ENCODE measurements around the gene NAT14.
A peak's percentile ranks its signal among the peaks of the same experiment; 100 is the strongest.

The NAT14 gene

GRCh38 chr19:55451965-55452748 lies 32.8 kb upstream of the NAT14 start:
- Histone ChIP-seq H3K4me3 (IDR thresholded peaks at IDR 0.05; ENCODE audit: insufficient read depth, low read depth, low read length) (no peak overlapping the region), H3K9ac (no peak overlapping the region), H3K79me2 (ENCODE audit: insufficient read depth, low read depth) (no peaks in the 10 kb centered on the region), H2AFZ (ENCODE audit: low read depth) (no peak overlapping the region), H3K27me3 (ENCODE audit: insufficient read depth, low read depth) (peaks cover under 1% of the 10 kb centered on the region; the same call in 1 of the 2 replicates), H4K20me1 (ENCODE audit: insufficient read depth) (no peaks in the 10 kb centered on the region), H3K4me1 (ENCODE audit: low read depth, poor library complexity, severe bottlenecking) (no peaks in the 10 kb centered on the region), H3K36me3 (ENCODE audit: insufficient read depth) (no peaks in the 10 kb centered on the region), H3K27ac (no peak overlapping the region), H3K4me2 (no peak overlapping the region)
- no peak for TF ChIP-seq CTCF (conservative IDR thresholded peaks at IDR 0.05; ENCODE audit: low read depth, low read length)

DNA sequence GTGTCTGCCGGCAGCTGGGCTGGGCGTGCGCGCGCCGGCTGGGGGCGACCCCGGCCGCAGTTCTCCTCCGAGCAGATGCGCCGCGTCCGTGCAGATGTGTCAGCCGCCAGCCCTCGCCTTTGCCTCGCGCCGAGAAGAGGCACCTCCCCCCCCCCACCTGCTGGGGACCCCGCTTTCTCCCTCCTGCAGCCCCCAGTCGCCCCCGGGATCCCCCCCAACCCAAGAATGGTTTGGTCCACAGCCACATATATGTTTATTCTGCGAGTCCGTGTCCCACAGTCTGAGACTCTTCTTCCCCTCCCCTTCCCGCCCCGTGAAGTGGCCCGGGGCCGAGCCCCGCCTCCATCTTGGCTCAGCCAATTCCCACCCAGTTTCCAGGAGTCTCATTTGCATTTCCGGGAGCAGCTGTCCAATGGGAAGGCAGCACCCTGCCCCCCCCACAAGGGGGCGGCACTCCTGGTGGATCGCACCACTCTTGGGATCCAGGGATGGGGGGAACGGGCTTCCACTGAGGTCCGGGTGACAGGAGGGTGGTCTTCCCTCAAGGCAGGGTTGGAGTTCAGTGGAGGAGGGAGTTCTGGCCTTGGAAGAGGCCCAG lies 32.1 kb upstream of the NAT14 start:
- no peak for TF ChIP-seq CTCF (conservative IDR thresholded peaks at IDR 0.05; ENCODE audit: low read depth, low read length)
- H3K27me3 ChIP-seq (ENCODE audit: insufficient read depth, low read depth): no peaks in the 10 kb centered on the region; the same call in 1 of the 2 replicates
- no peak overlapping the region for H3K9ac ChIP-seq
- no peak overlapping the region for H3K4me3 ChIP-seq (IDR thresholded peaks at IDR 0.05; ENCODE audit: insufficient read depth, low read depth, low read length)
- no peaks in the 10 kb centered on the region for H4K20me1 ChIP-seq (ENCODE audit: insufficient read depth)
- H3K4me2 ChIP-seq: no peak overlapping the region
- no peaks in the 10 kb centered on the region for H3K4me1 ChIP-seq (ENCODE audit: low read depth, poor library complexity, severe bottlenecking)
- no peaks in the 10 kb centered on the region for H3K79me2 ChIP-seq (ENCODE audit: insufficient read depth, low read depth)
- no peak overlapping the region for H2AFZ ChIP-seq (ENCODE audit: low read depth)
- H3K27ac ChIP-seq: no peak overlapping the region
- no peaks in the 10 kb centered on the region for H3K36me3 ChIP-seq (ENCODE audit: insufficient read depth)

DNA sequence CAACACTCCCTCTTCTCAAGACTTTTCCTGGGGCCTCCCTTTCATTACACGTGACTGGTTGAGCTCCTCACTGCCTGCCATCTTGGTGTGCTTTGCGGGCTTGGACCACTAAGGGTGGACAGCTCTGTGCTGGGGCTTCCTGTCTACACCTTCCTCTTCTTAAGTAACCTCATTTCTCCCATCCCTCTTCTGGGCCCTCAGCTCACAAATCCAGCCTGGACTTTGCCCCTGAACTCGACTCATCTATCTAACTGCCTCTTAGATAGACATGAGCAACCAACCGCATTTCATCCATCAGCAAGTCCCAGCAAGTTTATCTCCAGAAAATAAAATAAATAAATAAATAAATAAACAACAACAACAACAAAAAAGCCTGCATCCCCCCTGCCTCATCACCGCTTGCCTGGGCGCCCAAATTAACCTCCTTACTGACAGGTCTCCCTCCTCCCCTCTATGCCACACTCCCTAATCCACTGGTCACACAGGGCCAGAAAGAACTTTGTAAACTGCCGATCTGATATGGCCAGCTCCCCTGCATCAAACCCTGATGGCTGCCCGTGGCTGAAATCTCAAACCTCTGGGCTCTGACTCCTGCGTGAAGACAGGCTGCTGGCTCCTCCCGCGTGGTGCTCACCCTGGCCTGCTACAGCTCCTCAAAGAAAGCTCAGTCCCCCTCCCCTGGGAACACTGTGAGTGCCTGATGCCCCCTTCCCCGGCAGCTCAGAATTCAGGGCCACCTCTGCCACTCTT lies 31.3 kb upstream of the NAT14 start:
- no peaks in the 10 kb centered on the region; the same call in 1 of the 2 replicates for H3K27me3 ChIP-seq (ENCODE audit: insufficient read depth, low read depth)
- H3K4me2 ChIP-seq: no peak overlapping the region
- H2AFZ ChIP-seq (ENCODE audit: low read depth): no peak overlapping the region
- no peak overlapping the region for H3K9ac ChIP-seq
- no peak overlapping the region for H3K27ac ChIP-seq
- no peaks in the 10 kb centered on the region for H3K79me2 ChIP-seq (ENCODE audit: insufficient read depth, low read depth)
- no peak overlapping the region for H3K4me3 ChIP-seq (IDR thresholded peaks at IDR 0.05; ENCODE audit: insufficient read depth, low read depth, low read length)
- H3K36me3 ChIP-seq (ENCODE audit: insufficient read depth): no peaks in the 10 kb centered on the region
- no peaks in the 10 kb centered on the region for H4K20me1 ChIP-seq (ENCODE audit: insufficient read depth)
- TF ChIP-seq CTCF (conservative IDR thresholded peaks at IDR 0.05; ENCODE audit: low read depth, low read length): no peak
- H3K4me1 ChIP-seq (ENCODE audit: low read depth, poor library complexity, severe bottlenecking): no peaks in the 10 kb centered on the region

DNA sequence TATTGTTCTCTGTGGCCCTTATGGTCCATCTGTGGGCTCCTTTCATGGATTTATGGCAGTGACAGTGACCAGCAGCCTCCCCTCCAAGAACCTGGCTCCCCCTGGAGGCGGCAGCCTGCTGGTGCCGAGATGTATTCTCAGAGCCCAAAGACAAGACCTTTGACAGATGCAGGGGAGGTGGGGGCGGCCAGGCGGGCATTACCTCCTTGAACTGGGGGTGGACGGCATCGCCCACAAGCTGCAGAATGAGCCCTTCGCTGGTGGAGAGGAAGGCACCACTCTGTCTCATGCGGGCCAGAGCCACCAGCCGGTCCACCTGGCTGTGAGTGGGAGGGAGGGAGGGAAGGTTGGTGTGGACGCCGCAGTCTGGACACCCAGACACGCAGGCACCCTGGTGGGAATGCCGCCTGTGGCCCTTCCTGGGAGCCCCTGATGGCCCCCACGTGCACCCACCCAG lies 30.2 kb upstream of the NAT14 start:
- Histone ChIP-seq H3K27ac (no peak overlapping the region), H3K4me1 (ENCODE audit: low read depth, poor library complexity, severe bottlenecking) (no peaks in the 10 kb centered on the region), H4K20me1 (ENCODE audit: insufficient read depth) (no peaks in the 10 kb centered on the region), H3K4me3 (IDR thresholded peaks at IDR 0.05; ENCODE audit: insufficient read depth, low read depth, low read length) (no peak overlapping the region), H3K36me3 (ENCODE audit: insufficient read depth) (no peaks in the 10 kb centered on the region), H3K79me2 (ENCODE audit: insufficient read depth, low read depth) (peaks cover 5% of the 10 kb centered on the region; the same call in 1 of the 2 replicates), H3K27me3 (ENCODE audit: insufficient read depth, low read depth) (no peaks in the 10 kb centered on the region; the same call in 1 of the 2 replicates), H3K9ac (no peak overlapping the region), H2AFZ (ENCODE audit: low read depth) (no peak overlapping the region), H3K4me2 (no peak overlapping the region)
- peak; percentile 79 for TF ChIP-seq CTCF (conservative IDR thresholded peaks at IDR 0.05; ENCODE audit: low read depth, low read length)
